Right ventricle myocardium inferior (tissue), 1 donor: Measurements from ENCODE around the gene KCNT1. TPM values are rescaled to one million over a fixed set of nuclear protein-coding genes. Genes with fewer than 3 reads are reported as not detected.

Experiments used
- ATAC-seq: fragments of 200-7000 bp; cut with Tn5 transposase; one replicate; pipeline ENCODE4 v1.9.1; 2020; ENCODE audit warnings: mild to moderate bottlenecking, moderate library complexity
- DNase-seq: peaks from one replicate; pipeline ENCODE4 v3.0.0; 2021; ENCODE audit errors: missing footprints
- intact Hi-C: fragments of 100-400 bp; cut with DNase I; formaldehyde crosslinking; loops from one replicate; pipeline ENCODE4 v1.11.0; 2022
- total RNA-seq: library from RNA; stranded (reverse); fragmentation: NEBNext Ultra II Directional; extraction: Animal tissue kit (Norgen Biotek cat#: 25700); gene quantifications from one replicate; pipeline ENCODE4 v1.2.1, GENCODE V29; 2021
- donor health status: DM: no; HTN: yes; CAD: no; lungs with severe emphysema.

The KCNT1 gene
- total RNA-seq, 1 donor from 2014 or later, result 2.6 TPM

DNA sequence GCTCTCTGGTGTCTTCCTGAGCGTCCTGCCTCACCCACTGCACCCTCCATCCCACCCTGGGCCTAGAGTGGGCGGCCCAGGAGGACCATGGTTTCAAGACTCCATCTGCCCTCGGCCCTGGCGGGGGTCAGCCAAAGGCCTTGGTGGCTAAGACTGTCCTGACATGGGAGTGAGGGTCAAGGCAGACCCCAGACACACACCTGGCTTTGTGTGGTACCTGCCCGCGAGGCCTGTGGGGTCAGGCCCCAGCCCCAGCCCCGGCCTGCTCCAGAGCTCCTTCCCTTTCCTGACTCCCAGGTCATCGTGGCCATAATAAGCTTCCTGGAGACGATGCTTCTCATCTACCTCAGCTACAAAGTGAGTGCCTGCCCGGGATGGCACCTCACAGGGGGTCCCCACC, 54.6 kb downstream of the KCNT1 start:
- DNase-seq, result no peak
- no peak for ATAC-seq
- intact Hi-C loops, result no loop called here

DNA sequence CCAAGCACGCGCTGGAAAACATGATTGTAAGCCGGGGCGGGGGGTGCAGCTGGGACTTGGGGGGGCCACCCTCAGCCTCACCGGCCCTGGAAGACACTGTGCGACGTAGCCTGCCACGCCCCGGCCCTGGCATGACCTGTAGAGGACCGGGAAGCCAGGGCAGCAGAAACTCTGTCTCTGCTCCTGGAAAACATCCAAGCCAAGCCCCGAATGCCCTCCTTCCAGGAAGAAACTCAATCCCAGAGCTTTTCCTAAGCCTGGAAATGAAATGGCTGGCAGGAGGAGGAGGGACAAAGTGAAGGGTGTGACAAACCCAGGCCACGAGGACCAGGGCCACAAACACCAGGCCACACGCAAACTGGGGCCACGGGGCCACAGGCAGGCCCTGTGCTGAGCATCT, 55.4 kb downstream of the KCNT1 start:
- DNase-seq (no peak), ATAC-seq (no peak)
- intact Hi-C loops, result no loop called here

DNA sequence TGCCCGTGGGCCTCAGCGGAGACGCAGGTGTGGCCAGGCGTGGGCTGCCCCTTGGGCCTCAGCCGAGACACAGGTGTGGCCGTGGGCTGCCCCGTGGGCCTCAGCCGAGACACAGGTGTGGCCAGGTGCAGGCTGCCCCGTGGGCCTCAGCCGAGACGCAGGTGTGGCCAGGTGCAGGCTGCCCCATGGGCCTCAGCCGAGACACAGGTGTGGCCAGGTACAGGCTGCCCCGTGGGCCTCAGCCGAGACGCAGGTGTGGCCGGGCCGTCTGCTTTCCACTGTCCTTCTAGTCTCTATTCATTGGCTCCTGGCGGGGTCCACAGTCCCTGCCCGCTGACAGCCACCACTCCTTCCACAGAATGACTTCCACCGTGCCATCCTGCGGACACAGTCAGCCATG, 56.1 kb downstream of the KCNT1 start:
- DNase-seq, result no peak
- intact Hi-C loops, result no loop called here
- ATAC-seq, result no peak

DNA sequence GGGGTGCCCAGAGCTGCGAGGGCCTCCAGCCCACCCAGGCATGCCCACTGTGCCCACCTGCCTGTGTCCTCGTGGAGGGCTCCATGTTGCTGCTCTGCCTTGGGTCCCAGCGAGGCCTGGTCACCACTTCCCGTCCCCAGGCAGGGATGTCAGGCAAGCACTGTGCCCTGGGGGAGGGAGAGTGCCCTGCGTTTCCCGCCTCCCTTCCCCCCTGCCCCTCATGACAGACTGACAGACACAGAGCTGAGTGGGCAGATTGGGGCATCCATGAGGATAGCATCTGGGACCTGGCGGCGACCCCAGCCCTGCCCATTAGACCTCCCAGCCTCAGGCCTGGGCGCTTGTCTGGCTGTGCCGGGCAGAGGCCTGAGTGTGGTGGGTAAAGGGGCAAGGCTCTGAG, 56.9 kb downstream of the KCNT1 start:
- ATAC-seq, result no peak
- intact Hi-C loops, result no loop called here

GRCh38 chr9:135759676-135760300, 57.8 kb downstream of the KCNT1 start:
- ATAC-seq, result no peak
- no peak for DNase-seq

More for the DNA sequence above, 56.9 kb downstream of the KCNT1 start:
- DNase-seq, result no peak

GRCh38 chr9:135760465-135760864, 58.5 kb downstream of the KCNT1 start:
- no peak for ATAC-seq

More at GRCh38 chr9:135759676-135760300, 57.8 kb downstream of the KCNT1 start:
- intact Hi-C loops, result no loop called here

DNA sequence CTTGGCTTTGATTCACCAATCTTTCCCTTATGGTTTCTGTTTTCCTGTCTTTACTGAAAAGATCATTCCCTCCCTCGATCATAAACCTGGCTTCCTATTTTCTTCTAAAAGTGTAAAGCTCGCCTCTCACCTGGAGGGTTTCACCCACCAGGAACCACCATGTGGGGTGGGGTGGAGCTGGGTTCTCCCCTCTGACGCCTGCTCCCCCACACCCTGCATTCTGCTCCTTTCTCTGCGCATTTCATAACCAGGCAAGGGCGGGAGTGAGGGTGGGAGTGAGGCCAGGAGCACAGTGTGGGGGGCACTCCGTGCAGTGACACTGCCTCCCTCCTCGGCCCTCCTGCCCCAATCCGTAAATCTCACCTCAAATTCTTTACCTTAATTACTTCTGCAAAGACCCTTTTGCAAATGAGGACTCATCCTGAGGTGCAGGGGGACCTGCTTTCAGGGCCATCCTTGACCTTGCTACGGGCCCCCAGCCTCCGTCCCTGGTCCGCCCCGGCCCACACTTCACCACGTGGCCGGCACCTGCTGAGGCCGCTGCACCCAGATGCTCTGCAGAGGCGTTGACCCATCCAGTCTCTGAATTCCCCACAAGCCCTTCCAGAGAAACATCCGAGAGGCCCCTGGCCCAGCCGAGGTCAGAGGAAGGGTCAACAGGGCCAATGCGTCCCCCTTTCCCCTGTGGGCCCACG, 59.3 kb downstream of the KCNT1 start:
- ATAC-seq (no peak), DNase-seq (no peak)
- intact Hi-C loops, result no loop called here

More at GRCh38 chr9:135760465-135760864, 58.5 kb downstream of the KCNT1 start:
- DNase-seq, result no peak
- intact Hi-C loops, result no loop called here

GRCh38 chr9:135761845-135762168, 59.8 kb downstream of the KCNT1 start:
- ATAC-seq, result no peak
- intact Hi-C loops, result no loop called here

DNA sequence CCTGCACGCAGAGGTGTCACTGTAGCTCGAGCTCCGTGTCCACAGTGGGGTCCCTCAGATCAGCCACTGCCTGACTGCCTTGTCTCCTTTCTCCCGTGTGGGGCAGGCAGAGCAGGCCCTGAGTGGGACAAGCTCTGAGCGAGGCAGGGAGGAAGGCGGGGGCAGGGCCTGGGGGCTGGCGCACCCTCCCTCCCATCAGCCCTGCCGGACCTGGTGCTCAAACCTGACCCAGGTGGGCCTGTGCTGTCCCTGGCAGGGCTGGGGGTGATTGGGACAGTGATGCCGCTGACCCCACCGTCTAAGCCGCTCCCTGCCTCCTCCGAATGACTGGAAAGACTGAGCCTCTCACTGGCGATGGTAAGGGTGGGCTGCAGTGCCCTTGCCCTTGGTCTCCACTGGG, 60.9 kb downstream of the KCNT1 start:
- no peak for DNase-seq
- intact Hi-C loops, result no loop called here
- ATAC-seq, result no peak

More at GRCh38 chr9:135761845-135762168, 59.8 kb downstream of the KCNT1 start:
- no peak for DNase-seq

- ATAC-seq, result no peak
- intact Hi-C loops, result no loop called here
- no peak for DNase-seq
Measured at GRCh38 chr9:135763716-135764446, 61.9 kb downstream of the KCNT1 start.

DNA sequence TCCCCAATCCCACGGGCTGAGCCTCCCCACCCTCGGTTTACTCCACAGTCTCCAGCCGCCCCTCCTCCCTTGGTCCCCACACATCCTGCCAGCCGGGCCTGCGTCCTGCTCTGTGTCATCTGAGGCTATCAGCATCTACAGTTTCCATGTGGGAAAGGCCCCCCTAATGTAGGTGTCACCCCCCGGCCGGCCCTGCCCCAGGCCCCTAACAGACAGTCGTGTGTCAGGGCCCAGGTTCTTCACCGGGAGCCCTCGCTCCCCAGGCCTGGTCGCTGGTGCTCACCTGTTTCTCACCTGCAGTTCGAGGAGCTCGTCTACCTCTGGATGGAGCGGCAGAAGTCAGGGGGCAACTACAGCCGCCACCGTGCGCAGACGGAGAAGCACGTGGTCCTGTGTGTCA, 62.7 kb downstream of the KCNT1 start:
- DNase-seq (no peak), ATAC-seq (no peak)
- intact Hi-C loops, result no loop called here

DNA sequence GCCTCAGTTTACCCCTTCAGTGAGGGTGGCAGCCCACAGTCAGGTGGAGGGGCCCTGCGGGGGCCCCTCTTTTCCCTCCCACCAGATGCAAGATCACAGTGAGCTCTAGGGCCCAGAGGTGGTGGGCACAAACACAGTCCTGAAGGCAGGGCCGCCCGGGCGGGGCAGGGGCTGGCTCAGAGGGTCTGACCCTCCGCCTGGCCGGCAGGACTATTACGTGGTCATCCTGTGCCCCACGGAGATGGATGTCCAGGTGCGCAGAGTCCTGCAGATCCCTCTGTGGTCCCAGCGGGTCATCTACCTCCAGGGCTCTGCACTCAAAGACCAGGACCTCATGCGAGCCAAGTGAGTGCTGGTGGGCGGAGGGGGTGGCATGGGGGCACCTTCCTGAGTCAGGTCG, 63.4 kb downstream of the KCNT1 start:
- DNase-seq (no peak), ATAC-seq (no peak)
- intact Hi-C loops, result no loop called here

- intact Hi-C loops, result no loop called here
- no peak for DNase-seq
- no peak for ATAC-seq
Measured at GRCh38 chr9:135766251-135766650, 64.3 kb downstream of the KCNT1 start.

DNA sequence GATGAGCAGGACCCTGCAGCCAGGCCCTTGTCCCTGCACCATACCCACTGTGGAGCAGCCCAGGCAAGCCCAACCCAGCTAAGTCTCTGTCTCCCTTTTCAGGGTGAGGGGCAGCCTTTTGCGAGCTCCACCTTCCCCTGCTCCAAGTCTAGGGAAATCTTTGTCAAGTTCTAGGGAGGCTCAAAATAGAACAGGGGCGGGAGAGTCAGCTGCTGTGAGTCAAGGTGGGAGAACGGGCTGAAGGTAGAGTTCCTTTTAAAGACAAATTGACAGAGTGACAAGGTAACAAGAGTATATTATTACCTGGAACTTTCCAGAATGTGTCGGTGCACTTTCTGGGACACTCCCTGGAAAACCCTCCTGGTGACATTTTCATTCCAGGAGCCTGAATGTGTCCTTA, 64.7 kb downstream of the KCNT1 start:
- intact Hi-C loops, result no loop called here
- no peak for ATAC-seq

GRCh38 chr9:135768516-135769218, 66.7 kb downstream of the KCNT1 start:
- no peak for ATAC-seq
- intact Hi-C loops, result no loop called here
- no peak for DNase-seq

More for the DNA sequence above, 64.7 kb downstream of the KCNT1 start:
- DNase-seq, result no peak

- ATAC-seq, result no peak
- DNase-seq, result no peak
- intact Hi-C loops, result no loop called here
Measured at GRCh38 chr9:135769489-135770202, 67.7 kb downstream of the KCNT1 start.

GRCh38 chr9:135770203-135770535, 68.2 kb downstream of the KCNT1 start:
- intact Hi-C loops, result no loop called here

DNA sequence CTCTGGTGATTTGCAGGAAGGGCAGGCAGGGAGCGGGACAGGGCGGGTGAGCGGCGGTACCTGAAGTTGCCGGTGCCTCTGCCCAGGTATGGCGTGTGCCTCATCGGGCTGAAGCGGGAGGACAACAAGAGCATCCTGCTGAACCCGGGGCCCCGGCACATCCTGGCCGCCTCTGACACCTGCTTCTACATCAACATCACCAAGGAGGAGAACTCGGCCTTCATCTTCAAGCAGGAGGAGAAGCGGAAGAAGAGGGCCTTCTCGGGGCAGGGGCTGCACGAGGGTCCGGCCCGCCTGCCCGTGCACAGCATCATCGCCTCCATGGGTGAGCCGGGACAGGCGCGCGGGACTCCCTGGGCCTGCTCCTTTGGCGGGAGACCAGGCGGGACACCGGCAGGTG, 68.8 kb downstream of the KCNT1 start:
- intact Hi-C loops, result no loop called here
- DNase-seq, result no peak
- ATAC-seq, result no peak

More at GRCh38 chr9:135770203-135770535, 68.2 kb downstream of the KCNT1 start:
- ATAC-seq, result no peak
- DNase-seq, result no peak
